ENCODE results near the gene ARFRP1.
"Not testable (repeated sequence)": the region's sequence is repeated elsewhere in the genome, so short reads cannot be mapped to it uniquely, and the experiment has no call there.

ARFRP1 gene

GRCh38 chr20:63732118-63733095 is 24.6 kb upstream of the ARFRP1 start:
- DNase-seq (ENCODE audit: low read depth, low spot score): no peak

- no peak for DNase-seq (ENCODE audit: low read depth, low spot score)
These were observed 23.6 kb upstream of the ARFRP1 start for GRCh38 chr20:63731410-63731809.

GRCh38 chr20:63730189-63730733 is 22.5 kb upstream of the ARFRP1 start:
- not testable (repeated sequence) for DNase-seq (ENCODE audit: low read depth, low spot score)

GRCh38 chr20:63722967-63723622 is 15.3 kb upstream of the ARFRP1 start:
- DNase-seq (ENCODE audit: low read depth, low spot score): not testable (repeated sequence)

GRCh38 chr20:63718996-63719395 is 11.2 kb upstream of the ARFRP1 start:
- DNase-seq (ENCODE audit: low read depth, low spot score): no peak

GRCh38 chr20:63714858-63715257 is 7.1 kb upstream of the ARFRP1 start:
- DNase-seq (ENCODE audit: low read depth, low spot score): no peak

- no peak for DNase-seq (ENCODE audit: low read depth, low spot score)
These were observed 4.4 kb upstream of the ARFRP1 start for GRCh38 chr20:63712191-63712590.

- DNase-seq (ENCODE audit: low read depth, low spot score): no peak
These were observed 3.4 kb upstream of the ARFRP1 start for GRCh38 chr20:63711085-63711645.

GRCh38 chr20:63709149-63709527 is 1.4 kb upstream of the ARFRP1 start:
- DNase-seq (ENCODE audit: low read depth, low spot score): no peak

GRCh38 chr20:63708301-63709148 is 749 bp upstream of the ARFRP1 start:
- no peak for DNase-seq (ENCODE audit: low read depth, low spot score)

- DNase-seq (ENCODE audit: low read depth, low spot score): no peak
These were observed 771 bp downstream of the ARFRP1 start for GRCh38 chr20:63706852-63707557.

GRCh38 chr20:63706027-63706695 is 1.6 kb downstream of the ARFRP1 start:
- DNase-seq (ENCODE audit: low read depth, low spot score): no peak

- no peak for DNase-seq (ENCODE audit: low read depth, low spot score)
These were observed 2.3 kb downstream of the ARFRP1 start for GRCh38 chr20:63705232-63706026.

- no peak for DNase-seq (ENCODE audit: low read depth, low spot score)
These were observed 3.0 kb downstream of the ARFRP1 start for GRCh38 chr20:63704749-63705117.

- DNase-seq (ENCODE audit: low read depth, low spot score): no peak
These were observed 3.6 kb downstream of the ARFRP1 start for GRCh38 chr20:63703976-63704748.

- DNase-seq (ENCODE audit: low read depth, low spot score): no peak
These were observed 4.3 kb downstream of the ARFRP1 start for GRCh38 chr20:63703471-63703975.

- DNase-seq (ENCODE audit: low read depth, low spot score): no peak
These were observed 4.9 kb downstream of the ARFRP1 start for GRCh38 chr20:63702751-63703470.

Data from activated naive CD8-positive, alpha-beta T cell treated with anti-CD3 and anti-CD28 coated beads, Interleukin-2, amount 50 U/mL, for 16 hours (primary cell).